ENCODE data around the gene AGPS. TPM values are rescaled to one million over a fixed set of nuclear protein-coding genes. Genes with fewer than 3 reads are reported as not detected.
"Not testable (repeated sequence)": the region's sequence is repeated elsewhere in the genome, so short reads cannot be mapped to it uniquely, and the experiment has no call there.

Gene AGPS
- total RNA-seq, 2 donors from 2014 or later, result 26.2 to 27.7 TPM

GRCh38 chr2:177359836-177360595 is 32.6 kb upstream of the AGPS start:
- ATAC-seq (no peak), DNase-seq (no peak)
- no peak overlapping the region for H3K4me3 Mint-ChIP-seq
- no peak overlapping the region for H3K27ac Mint-ChIP-seq
- H3K4me1 Mint-ChIP-seq, result peaks cover 3% of the 10 kb centered on the region
- H3K9me3 ChIP-seq (ENCODE audit: control insufficient read depth, low read length, poor library complexity, severe bottlenecking), result no peaks in the 10 kb centered on the region
- peaks cover 1% of the 10 kb centered on the region for H3K36me3 Mint-ChIP-seq (ENCODE audit: low read depth)
- H3K27me3 Mint-ChIP-seq, result no peaks in the 10 kb centered on the region

GRCh38 chr2:177362499-177362898 is 30.1 kb upstream of the AGPS start:
- no peaks in the 10 kb centered on the region for H3K27me3 Mint-ChIP-seq
- peaks cover 3% of the 10 kb centered on the region for H3K36me3 Mint-ChIP-seq (ENCODE audit: low read depth)
- H3K4me3 Mint-ChIP-seq, result no peak overlapping the region
- H3K4me1 Mint-ChIP-seq, result peaks cover 3% of the 10 kb centered on the region
- no peak for DNase-seq
- ATAC-seq, result no peak
- no peak overlapping the region for H3K27ac Mint-ChIP-seq
- no peaks in the 10 kb centered on the region for H3K9me3 ChIP-seq (ENCODE audit: control insufficient read depth, low read length, poor library complexity, severe bottlenecking)

GRCh38 chr2:177363332-177363731 is 29.2 kb upstream of the AGPS start:
- no peak overlapping the region for H3K4me3 Mint-ChIP-seq
- no peaks in the 10 kb centered on the region for H3K27me3 Mint-ChIP-seq
- H3K36me3 Mint-ChIP-seq (ENCODE audit: low read depth), result peaks cover 3% of the 10 kb centered on the region
- DNase-seq (no peak), ATAC-seq (no peak)
- no peaks in the 10 kb centered on the region for H3K9me3 ChIP-seq (ENCODE audit: control insufficient read depth, low read length, poor library complexity, severe bottlenecking)
- H3K4me1 Mint-ChIP-seq, result peaks cover 3% of the 10 kb centered on the region
- H3K27ac Mint-ChIP-seq, result no peak overlapping the region

GRCh38 chr2:177365764-177366163 is 26.8 kb upstream of the AGPS start:
- not testable (repeated sequence) for H3K9me3 ChIP-seq (ENCODE audit: control insufficient read depth, low read length, poor library complexity, severe bottlenecking); H3K4me1 Mint-ChIP-seq; H3K27ac Mint-ChIP-seq; H3K27me3 Mint-ChIP-seq; H3K4me3 Mint-ChIP-seq; DNase-seq; ATAC-seq; H3K36me3 Mint-ChIP-seq (ENCODE audit: low read depth)

- H3K4me1 Mint-ChIP-seq, result not testable (repeated sequence)
Observed at GRCh38 chr2:177368023-177368422, 24.6 kb upstream of the AGPS start.

GRCh38 chr2:177379354-177379753 is 13.2 kb upstream of the AGPS start:
- no peak overlapping the region for H3K27ac Mint-ChIP-seq
- peaks cover 11% of the 10 kb centered on the region for H3K36me3 Mint-ChIP-seq (ENCODE audit: low read depth)
- H3K4me3 Mint-ChIP-seq, result no peak overlapping the region
- H3K4me1 Mint-ChIP-seq, result peaks cover 3% of the 10 kb centered on the region
- no peaks in the 10 kb centered on the region for H3K27me3 Mint-ChIP-seq
- ATAC-seq, result no peak
- H3K9me3 ChIP-seq (ENCODE audit: control insufficient read depth, low read length, poor library complexity, severe bottlenecking), result no peaks in the 10 kb centered on the region
- DNase-seq, result no peak

More at GRCh38 chr2:177368023-177368422, 24.6 kb upstream of the AGPS start:
- not testable (repeated sequence) for H3K27ac Mint-ChIP-seq; H3K4me3 Mint-ChIP-seq; H3K9me3 ChIP-seq (ENCODE audit: control insufficient read depth, low read length, poor library complexity, severe bottlenecking); H3K27me3 Mint-ChIP-seq; H3K36me3 Mint-ChIP-seq (ENCODE audit: low read depth); DNase-seq; ATAC-seq

GRCh38 chr2:177380181-177380580 is 12.4 kb upstream of the AGPS start:
- DNase-seq (no peak), ATAC-seq (no peak)
- H3K4me3 Mint-ChIP-seq, result no peak overlapping the region
- H3K27ac Mint-ChIP-seq, result no peak overlapping the region
- no peaks in the 10 kb centered on the region for H3K27me3 Mint-ChIP-seq
- H3K4me1 Mint-ChIP-seq, result peaks cover 3% of the 10 kb centered on the region
- no peaks in the 10 kb centered on the region for H3K9me3 ChIP-seq (ENCODE audit: control insufficient read depth, low read length, poor library complexity, severe bottlenecking)
- H3K36me3 Mint-ChIP-seq (ENCODE audit: low read depth), result peaks cover 11% of the 10 kb centered on the region

- H3K4me3 Mint-ChIP-seq, result no peak overlapping the region
- no peak overlapping the region for H3K27ac Mint-ChIP-seq
- no peaks in the 10 kb centered on the region for H3K27me3 Mint-ChIP-seq
- no peaks in the 10 kb centered on the region for H3K9me3 ChIP-seq (ENCODE audit: control insufficient read depth, low read length, poor library complexity, severe bottlenecking)
- DNase-seq, result no peak
- ATAC-seq, result no peak
- H3K36me3 Mint-ChIP-seq (ENCODE audit: low read depth), result peaks cover 11% of the 10 kb centered on the region
- peaks cover 5% of the 10 kb centered on the region for H3K4me1 Mint-ChIP-seq
Observed at GRCh38 chr2:177383935-177384334, 8.6 kb upstream of the AGPS start.

- DNase-seq (no peak), ATAC-seq (no peak)
- Mint-ChIP-seq H3K27me3 (no peaks in the 10 kb centered on the region), H3K4me1 (peaks cover 12% of the 10 kb centered on the region), H3K27ac (no peak overlapping the region), H3K36me3 (ENCODE audit: low read depth) (peaks cover 14% of the 10 kb centered on the region), H3K4me3 (no peak overlapping the region)
- H3K9me3 ChIP-seq (ENCODE audit: control insufficient read depth, low read length, poor library complexity, severe bottlenecking), result no peaks in the 10 kb centered on the region
Observed at GRCh38 chr2:177385151-177385550, 7.4 kb upstream of the AGPS start.

GRCh38 chr2:177391822-177392372 is 676 bp upstream of the AGPS start:
- no peak for ATAC-seq
- H3K27ac Mint-ChIP-seq, result peak overlapping the region; percentile 95
- H3K9me3 ChIP-seq (ENCODE audit: control insufficient read depth, low read length, poor library complexity, severe bottlenecking), result no peaks in the 10 kb centered on the region
- no peaks in the 10 kb centered on the region for H3K27me3 Mint-ChIP-seq
- peaks cover 9% of the 10 kb centered on the region for H3K36me3 Mint-ChIP-seq (ENCODE audit: low read depth)
- DNase-seq, result no peak
- peaks cover 52% of the 10 kb centered on the region for H3K4me1 Mint-ChIP-seq
- peak overlapping the region; percentile 96 for H3K4me3 Mint-ChIP-seq

GRCh38 chr2:177393203-177393755 is 706 bp downstream of the AGPS start:
- Mint-ChIP-seq H3K27me3 (no peaks in the 10 kb centered on the region), H3K27ac (peak overlapping the region; percentile 95), H3K4me1 (peaks cover 63% of the 10 kb centered on the region), H3K4me3 (peak overlapping the region; percentile 96), H3K36me3 (ENCODE audit: low read depth) (peaks cover 9% of the 10 kb centered on the region)
- H3K9me3 ChIP-seq (ENCODE audit: control insufficient read depth, low read length, poor library complexity, severe bottlenecking), result no peaks in the 10 kb centered on the region
- DNase-seq (no peak), ATAC-seq (peak; percentile 32)

GRCh38 chr2:177393824-177394593 is 1.4 kb downstream of the AGPS start:
- Mint-ChIP-seq H3K27me3 (no peaks in the 10 kb centered on the region), H3K4me3 (peak overlapping the region; percentile 96), H3K4me1 (peaks cover 70% of the 10 kb centered on the region), H3K27ac (peak overlapping the region; percentile 95), H3K36me3 (ENCODE audit: low read depth) (peaks cover 9% of the 10 kb centered on the region)
- no peak for DNase-seq
- ATAC-seq, result no peak
- no peaks in the 10 kb centered on the region for H3K9me3 ChIP-seq (ENCODE audit: control insufficient read depth, low read length, poor library complexity, severe bottlenecking)

GRCh38 chr2:177394594-177394973 is 2.0 kb downstream of the AGPS start:
- H3K4me1 Mint-ChIP-seq, result peaks cover 75% of the 10 kb centered on the region
- ATAC-seq, result no peak
- no peak for DNase-seq

More at GRCh38 chr2:177394594-177394973, 2.0 kb downstream of the AGPS start:
- H3K4me3 Mint-ChIP-seq, result peak overlapping the region; percentile 96
- no peaks in the 10 kb centered on the region for H3K27me3 Mint-ChIP-seq
- H3K9me3 ChIP-seq (ENCODE audit: control insufficient read depth, low read length, poor library complexity, severe bottlenecking), result no peaks in the 10 kb centered on the region
- H3K36me3 Mint-ChIP-seq (ENCODE audit: low read depth), result peaks cover 9% of the 10 kb centered on the region
- peak overlapping the region; percentile 95 for H3K27ac Mint-ChIP-seq
